H1 (cell line): ENCODE measurements around the gene CYYR1. TPM values are rescaled to one million over a fixed set of nuclear protein-coding genes. Genes with fewer than 3 reads are reported as not detected.

Experiments used
- CTCF ChIA-PET: fragments of 300-600 bp; sonication (Branson Sonifier 250); formaldehyde crosslinking; loops from one replicate; lab custom pipeline; 2021; ENCODE audit not compliant: partially characterized antibody; lab: Charles Lee
- POLR2A ChIA-PET: fragments of 300-600 bp; sonication (Branson Sonifier 250); formaldehyde crosslinking; loops from one replicate; lab custom pipeline; 2021; ENCODE audit warnings: inconsistent platforms; ENCODE audit not compliant: partially characterized antibody; lab: Charles Lee
- DNase-seq, 2 experiments: peaks; one replicate each; pipeline versions ENCODE4 v3.0.0 to v3.0.0-alpha.2; 2010 to 2022; ENCODE audit warnings: low spot score in 2 of 2, low read depth in 1 of 2, mixed read lengths in 1 of 2
- FAIRE-seq: peaks from 2 replicates; lab custom pipeline; 2011; peaks lifted over from hg19 to GRCh38; lab: Jason Lieb, UNC
- H2AFZ ChIP-seq: 2 replicates; pipeline ENCODE4 v1.8.1; 2012; ENCODE audit warnings: low read length, inconsistent platforms
- H2AK5ac ChIP-seq: 2 replicates; pipeline ENCODE4 v1.6.1; 2013; ENCODE audit warnings: low read depth, low read length
- H2BK120ac ChIP-seq: replicated peaks from 2 replicates; pipeline ENCODE3; 2013; ENCODE audit warnings: low read depth, low read length, inconsistent platforms
- H2BK12ac ChIP-seq: 2 replicates; pipeline ENCODE4 v1.6.1; 2013; ENCODE audit warnings: low read depth, low read length
- H2BK15ac ChIP-seq: 2 replicates; pipeline ENCODE4 v1.6.1; 2013; ENCODE audit warnings: low read length
- H2BK20ac ChIP-seq: 2 replicates; pipeline ENCODE4 v1.6.1; 2013; ENCODE audit warnings: low read length
- H2BK5ac ChIP-seq: 2 replicates; pipeline ENCODE4 v1.6.1; 2013; ENCODE audit warnings: low read depth, low read length
- H3K14ac ChIP-seq: 2 replicates; pipeline ENCODE4 v1.6.1; 2013; ENCODE audit warnings: inconsistent platforms; ENCODE audit not compliant: insufficient read length
- H3K18ac ChIP-seq: 2 replicates; pipeline ENCODE4 v1.6.1; 2013; ENCODE audit warnings: low read length; ENCODE audit errors: extremely low read depth
- H3K23ac ChIP-seq: 2 replicates; pipeline ENCODE4 v1.6.1; 2013; ENCODE audit warnings: inconsistent platforms; ENCODE audit not compliant: insufficient read length
- H3K23me2 ChIP-seq: 2 replicates; pipeline ENCODE4 v1.6.1; 2013; ENCODE audit warnings: low read depth, low read length
- H3K27ac ChIP-seq: 2 replicates; pipeline ENCODE4 v1.6.1; 2011; ENCODE audit warnings: low read depth, low read length, inconsistent platforms
- H3K27me3 ChIP-seq, 4 experiments: replicated peaks in 1 of 4; 1 replicate in 1 of 4; 2 replicates in 3 of 4; pipeline versions ENCODE4 v1.6.1 to v1.8.1; 2011 to 2013; ENCODE audit warnings: low read length in 3 of 4, mild to moderate bottlenecking in 3 of 4, inconsistent platforms in 2 of 4, mixed read lengths in 2 of 4, moderate library complexity in 1 of 4; ENCODE audit not compliant: control insufficient read depth in 3 of 4, insufficient read depth in 3 of 4; ENCODE audit errors: extremely low read depth in 1 of 4
- H3K36me3 ChIP-seq, 4 experiments: 2 replicates each; pipeline versions ENCODE4 v1.6.1 to v1.8.1; 2011 to 2013; ENCODE audit warnings: mild to moderate bottlenecking in 4 of 4, low read length in 3 of 4, moderate library complexity in 2 of 4, control low read depth in 1 of 4, inconsistent platforms in 1 of 4; ENCODE audit not compliant: insufficient read depth in 4 of 4, control insufficient read depth in 2 of 4
- H3K4ac ChIP-seq: replicated peaks from 2 replicates; pipeline ENCODE3; 2013; ENCODE audit warnings: low read length, low read depth, mixed read lengths, inconsistent platforms; ENCODE audit not compliant: insufficient read length
- H3K4me1 ChIP-seq, 4 experiments: replicated peaks in 1 of 4; 1 replicate in 1 of 4; 2 replicates in 3 of 4; pipeline versions ENCODE4 v1.6.1 to v1.8.1; 2011 to 2013; ENCODE audit warnings: low read length in 3 of 4, inconsistent platforms in 2 of 4, mixed read lengths in 1 of 4; ENCODE audit not compliant: insufficient read depth in 4 of 4, control insufficient read depth in 3 of 4
- H3K4me2 ChIP-seq, 2 experiments: 2 replicates each; pipeline versions ENCODE4 v1.6.1 to v1.8.1; 2011 to 2013; ENCODE audit warnings: low read depth in 2 of 2, low read length in 2 of 2, control low read depth in 1 of 2, inconsistent platforms in 1 of 2, mild to moderate bottlenecking in 1 of 2; ENCODE audit not compliant: insufficient read depth in 1 of 2
- H3K4me3 ChIP-seq, 4 experiments: fragments of 200-600, 300-600 bp in 1 of 4; sonication (generic), shearing (Covaris generic), sonication (Bioruptor Twin) in 1 of 4; 2 replicates each; pipeline versions ENCODE4 v1.5.1 to v1.8.1; 2011 to 2016; ENCODE audit warnings: low read length in 4 of 4, low read depth in 3 of 4, control low read depth in 2 of 4, inconsistent platforms in 2 of 4, mild to moderate bottlenecking in 2 of 4, mixed read lengths in 1 of 4, moderate library complexity in 1 of 4; ENCODE audit not compliant: insufficient read depth in 2 of 4; ENCODE audit errors: extremely low read depth in 1 of 4
- H3K56ac ChIP-seq: replicated peaks from 2 replicates; pipeline ENCODE3; 2013; ENCODE audit warnings: low read depth, mild to moderate bottlenecking, mixed read lengths, low read length, inconsistent platforms; ENCODE audit not compliant: insufficient read length
- H3K79me1 ChIP-seq: 2 replicates; pipeline ENCODE4 v1.6.1; 2013; ENCODE audit warnings: low read depth, low read length, control low read depth
- H3K79me2 ChIP-seq, 2 experiments: 2 replicates each; pipeline versions ENCODE4 v1.6.1 to v1.8.1; 2012 to 2013; ENCODE audit warnings: low read length in 2 of 2, mild to moderate bottlenecking in 2 of 2, inconsistent platforms in 1 of 2; ENCODE audit not compliant: insufficient read depth in 2 of 2, control insufficient read depth in 1 of 2
- H3K9ac ChIP-seq, 4 experiments: replicated peaks in 1 of 4; 1 replicate in 1 of 4; 2 replicates in 3 of 4; pipeline versions ENCODE4 v1.6.1 to v1.8.1; 2011 to 2013; ENCODE audit warnings: low read depth in 3 of 4, low read length in 3 of 4, control low read depth in 2 of 4, mild to moderate bottlenecking in 2 of 4, moderate library complexity in 2 of 4, inconsistent platforms in 1 of 4; ENCODE audit errors: extremely low read depth in 1 of 4
- H3K9me3 ChIP-seq, 2 experiments: 2 replicates each; pipeline versions ENCODE4 v1.6.1 to v1.8.1; 2012 to 2013; ENCODE audit warnings: mild to moderate bottlenecking in 2 of 2, moderate library complexity in 2 of 2, control low read depth in 1 of 2, inconsistent platforms in 1 of 2, low read depth in 1 of 2, low read length in 1 of 2, mixed read lengths in 1 of 2; ENCODE audit not compliant: insufficient read depth in 2 of 2
- H4K20me1 ChIP-seq, 2 experiments: replicated peaks in 1 of 2; 2 replicates each; pipeline versions ENCODE3 to v1.8.1; 2011 to 2013; ENCODE audit warnings: inconsistent platforms in 2 of 2, low read length in 2 of 2, mild to moderate bottlenecking in 1 of 2; ENCODE audit not compliant: insufficient read depth in 2 of 2, control insufficient read depth in 1 of 2
- H4K5ac ChIP-seq: 2 replicates; pipeline ENCODE4 v1.6.1; 2013; ENCODE audit warnings: low read length, low read depth, mixed read lengths, inconsistent platforms; ENCODE audit not compliant: insufficient read length
- H4K8ac ChIP-seq: 2 replicates; pipeline ENCODE4 v1.8.0; 2013; ENCODE audit warnings: mild to moderate bottlenecking, moderate library complexity, low read length, inconsistent platforms; ENCODE audit not compliant: insufficient read depth; ENCODE audit errors: extremely low read depth
- H4K91ac ChIP-seq: replicated peaks from 2 replicates; pipeline ENCODE3; 2013; ENCODE audit warnings: low read length, mixed read lengths, inconsistent platforms; ENCODE audit not compliant: insufficient read length
- BCL11A ChIP-seq, 2 experiments: IDR thresholded peaks; one replicate each; pipeline ENCODE4 v1.6.1; 2011; ENCODE audit warnings: low read depth in 2 of 2, low read length in 2 of 2, mild to moderate bottlenecking in 2 of 2
- BRCA1 ChIP-seq: IDR thresholded peaks from 2 replicates; pipeline ENCODE4 v1.6.1; 2012; ENCODE audit warnings: low read depth, low read length, improper control_type of control experiment
- CBX8 ChIP-seq: fragments of 300-800, 300-1000 bp; sonication (generic); IDR thresholded peaks from 2 replicates; pipeline ENCODE4 v1.7.1; 2016; ENCODE audit warnings: low read depth, low read length, borderline replicate concordance
- CEBPB ChIP-seq: IDR thresholded peaks from 2 replicates; pipeline ENCODE4 v1.6.1; 2012; ENCODE audit warnings: low read depth, low read length
- CHD2 ChIP-seq: IDR thresholded peaks from 2 replicates; pipeline ENCODE4 v1.6.1; 2012; ENCODE audit warnings: low read length, improper control_type of control experiment
- GTF2F1 ChIP-seq: IDR thresholded peaks from 2 replicates; pipeline ENCODE4 v1.6.1; 2012; ENCODE audit warnings: low read depth, low read length, improper control_type of control experiment, borderline replicate concordance
- HDAC6 ChIP-seq: IDR thresholded peaks from one replicate; pipeline ENCODE4 v1.7.1; 2012; ENCODE audit warnings: low read depth, mild to moderate bottlenecking, inconsistent platforms, low read length, moderate library complexity
- JUND ChIP-seq: IDR thresholded peaks from 2 replicates; pipeline ENCODE4 v1.6.1; 2011; ENCODE audit warnings: mild to moderate bottlenecking, improper control_type of control experiment, low read length
- SIX5 ChIP-seq: IDR thresholded peaks from 2 replicates; pipeline ENCODE4 v1.6.1; 2011; ENCODE audit warnings: mild to moderate bottlenecking, low read depth, low read length
- SP1 ChIP-seq: IDR thresholded peaks from 2 replicates; pipeline ENCODE4 v1.6.1; 2011; ENCODE audit warnings: low read depth, low read length
- SP4 ChIP-seq: IDR thresholded peaks from 2 replicates; pipeline ENCODE4 v1.6.1; 2012; ENCODE audit warnings: low read length, inconsistent platforms
- TAF7 ChIP-seq: optimal IDR thresholded peaks from 2 replicates; pipeline ENCODE3; 2011; ENCODE audit warnings: low read depth, mild to moderate bottlenecking, inconsistent platforms, low read length, moderate library complexity, borderline replicate concordance
- TEAD4 ChIP-seq: IDR thresholded peaks from 2 replicates; pipeline ENCODE4 v1.6.1; 2012; ENCODE audit warnings: low read depth, low read length, inconsistent platforms, mixed read lengths
- WGBS, 2 experiments: shearing (Covaris generic) in 1 of 2; methylation state at CpG; one replicate each; pipeline versions ENCODE4 v1.1.6 to v1.1.7; 2013 to 2015; ENCODE audit warnings: low lambda C conversion rate in 2 of 2, mixed read lengths in 2 of 2, inconsistent platforms in 1 of 2, low coverage in 1 of 2, missing lambda C conversion rate in 1 of 2; ENCODE audit not compliant: insufficient replicate concordance in 2 of 2, insufficient coverage in 1 of 2, insufficient read length in 1 of 2; ENCODE audit errors: extremely low coverage in 1 of 2, missing lambda C conversion rate in 1 of 2; 5-methylcytosine and 5-hydroxymethylcytosine counted together
- polyA plus RNA-seq, 7 experiments: library from polyadenylated mRNA; depleted of rRNA in 3 of 7; stranded (reverse) in 5 of 7; unstranded in 2 of 7; fragments of >200 nt in 5 of 7; fragments of 200-250 nt in 2 of 7; gene quantifications; 1 replicate in 5 of 7; 2 replicates in 1 of 7; 4 replicates in 1 of 7; pipeline versions ENCODE4 v1.2.1 to v1.2.3, GENCODE V29; 2011 to 2013; ENCODE audit warnings: missing spikeins in 2 of 7, mixed read lengths in 2 of 7
- total RNA-seq: library from RNA; stranded (reverse); fragmentation: NEBNext Ultra II Directional; extraction: Animal tissue kit (Norgen Biotek cat#: 25700); gene quantifications from 2 replicates; pipeline ENCODE4 v1.2.1, GENCODE V29; 2021
- TF ChIP-seq, protein P1 (sequence below): IDR thresholded peaks from 2 replicates; pipeline ENCODE4 v1.6.1; 2011; ENCODE audit warnings: low read length, improper control_type of control experiment
- TF ChIP-seq, protein P2 (sequence below): IDR thresholded peaks from 2 replicates; pipeline ENCODE4 v1.6.1; 2012; ENCODE audit warnings: inconsistent platforms

CYYR1 gene
- total and polyA plus RNA-seq, 2 of the 8 experiments (the other 6 are each of a cell fraction or from before 2014, with no cell fraction given) = 12.2 to 37.9 TPM

- Histone ChIP-seq H2AK5ac (no peak overlapping the region), H3K79me1 (no peaks in the 10 kb centered on the region), H2BK12ac (no peak overlapping the region), H2BK5ac (no peak overlapping the region), H4K5ac (no peak overlapping the region), H3K9ac (no peak overlapping the region), H4K91ac (no peak overlapping the region), H4K20me1 (no peaks in the 10 kb centered on the region), H3K23me2 (no peaks in the 10 kb centered on the region), H3K27me3 (no peaks in the 10 kb centered on the region), H3K4me3 (no peak overlapping the region), H2BK15ac (no peak overlapping the region), H3K27ac (no peak overlapping the region), H3K4ac (no peak overlapping the region), H3K56ac (no peak overlapping the region), H3K4me2 (no peak overlapping the region), H3K23ac (no peak overlapping the region), H2BK120ac (no peak overlapping the region), H3K9me3 (no peaks in the 10 kb centered on the region; a peak in 1 of 4 replicates), H3K79me2 (no peaks in the 10 kb centered on the region), H4K8ac (no peak overlapping the region), H3K14ac (no peak overlapping the region), H2BK20ac (no peak overlapping the region), H3K4me1 (peaks cover 0 to 2% (median 0%) of the 10 kb centered on the region in 4 experiments; a peak in 1 of 7 replicates), H2AFZ (no peak overlapping the region; the same call in 1 of the 2 replicates), H3K18ac (no peak overlapping the region), H3K36me3 (no peaks in the 10 kb centered on the region)
- 86% methylated on average over 6 of the region's 6 CpGs; no CpG with 5 or more reads in 1 of the 2 experiments for WGBS, 2 experiments
- ChIA-PET CTCF (no interaction called here), POLR2A (no interaction called here)
- DNase-seq (no peak), FAIRE-seq (no peak)
- TF ChIP-seq SIX5 (no peak), TAF7 (no peak), TEAD4 (no peak), BRCA1 (no peak), CHD2 (no peak), HDAC6 (no peak), GTF2F1 (no peak), JUND (no peak), CEBPB (no peak), SP1 (no peak), BCL11A (IDR thresholded peaks at IDR 0.05; ENCODE audit: low read depth in 2 of 2, low read length in 2 of 2) (no peak), CBX8 (no peak), SP4 (no peak)
- TF ChIP-seq, protein P1, sequence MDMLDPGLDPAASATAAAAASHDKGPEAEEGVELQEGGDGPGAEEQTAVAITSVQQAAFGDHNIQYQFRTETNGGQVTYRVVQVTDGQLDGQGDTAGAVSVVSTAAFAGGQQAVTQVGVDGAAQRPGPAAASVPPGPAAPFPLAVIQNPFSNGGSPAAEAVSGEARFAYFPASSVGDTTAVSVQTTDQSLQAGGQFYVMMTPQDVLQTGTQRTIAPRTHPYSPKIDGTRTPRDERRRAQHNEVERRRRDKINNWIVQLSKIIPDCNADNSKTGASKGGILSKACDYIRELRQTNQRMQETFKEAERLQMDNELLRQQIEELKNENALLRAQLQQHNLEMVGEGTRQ = no peak
- TF ChIP-seq, protein P2, sequence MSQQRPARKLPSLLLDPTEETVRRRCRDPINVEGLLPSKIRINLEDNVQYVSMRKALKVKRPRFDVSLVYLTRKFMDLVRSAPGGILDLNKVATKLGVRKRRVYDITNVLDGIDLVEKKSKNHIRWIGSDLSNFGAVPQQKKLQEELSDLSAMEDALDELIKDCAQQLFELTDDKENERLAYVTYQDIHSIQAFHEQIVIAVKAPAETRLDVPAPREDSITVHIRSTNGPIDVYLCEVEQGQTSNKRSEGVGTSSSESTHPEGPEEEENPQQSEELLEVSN = no peak
These were observed 149.6 kb downstream of the CYYR1 start for GRCh38 chr21:26423511-26423910.
